ENCODE measurements around the gene SLC7A8.
A peak's percentile ranks its signal among the peaks of the same experiment; 100 is the strongest.

SLC7A8 gene

DNA sequence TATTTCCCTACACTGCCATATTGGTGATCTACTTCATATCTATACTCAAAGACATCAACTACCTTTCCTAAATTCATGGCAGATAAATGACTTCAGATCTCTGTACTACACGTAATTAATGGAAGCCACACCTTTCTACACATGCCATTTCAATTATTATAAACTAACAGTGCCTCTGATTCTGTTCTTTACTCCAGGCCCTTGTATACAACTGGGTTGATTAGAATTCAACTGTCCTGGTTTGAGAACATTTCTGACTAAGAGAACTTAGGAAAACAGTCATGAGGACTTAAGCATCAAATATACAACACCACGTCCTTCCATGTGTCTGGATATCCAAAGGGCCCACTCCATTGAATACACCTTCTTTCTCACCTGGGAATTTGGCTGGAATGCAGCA is 90.4 kb downstream of the SLC7A8 start:
- DNase-seq, result no peak

- DNase-seq, result no peak
Observed at GRCh38 chr14:23091294-23092225, 91.9 kb downstream of the SLC7A8 start.

DNA sequence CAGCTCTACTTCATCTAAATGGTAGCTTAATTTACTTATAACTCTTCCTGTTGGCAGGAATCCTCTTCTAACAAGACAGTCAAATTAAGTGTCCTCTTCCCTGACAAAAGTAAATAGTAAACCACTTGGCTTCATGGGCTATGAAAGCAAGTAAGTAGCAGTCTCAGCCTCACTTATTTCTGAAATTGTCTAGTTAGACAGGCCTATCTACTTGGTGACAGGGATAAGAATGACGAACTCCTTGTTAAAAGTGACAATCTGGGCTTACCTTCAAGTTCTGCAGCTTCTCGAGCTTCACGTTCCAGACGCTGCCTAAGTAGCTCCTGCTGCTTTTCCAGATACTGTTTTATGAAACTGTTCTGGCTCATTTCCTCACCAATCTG is 93.2 kb downstream of the SLC7A8 start:
- no peak for DNase-seq

GRCh38 chr14:23089498-23090253 is 93.8 kb downstream of the SLC7A8 start:
- no peak for DNase-seq

DNA sequence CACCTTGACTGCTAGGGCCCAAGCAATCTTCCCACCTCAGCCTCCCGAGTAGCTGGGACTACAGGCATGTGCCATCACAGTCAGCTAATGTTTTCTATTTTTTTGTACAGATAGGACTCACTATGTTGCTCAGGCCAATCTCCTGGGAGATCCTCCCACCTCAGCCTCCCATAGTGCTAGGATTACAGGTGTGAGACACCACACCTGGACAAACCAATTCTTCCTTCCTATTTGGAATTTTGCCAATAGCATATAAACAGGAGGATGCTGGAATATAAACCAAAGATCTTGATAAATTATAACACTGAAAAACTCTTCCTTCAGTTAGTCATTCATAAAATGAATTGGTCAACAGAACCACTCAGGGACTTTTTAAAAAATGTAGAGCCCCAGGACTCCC is 96.9 kb downstream of the SLC7A8 start:
- DNase-seq, result no peak

DNA sequence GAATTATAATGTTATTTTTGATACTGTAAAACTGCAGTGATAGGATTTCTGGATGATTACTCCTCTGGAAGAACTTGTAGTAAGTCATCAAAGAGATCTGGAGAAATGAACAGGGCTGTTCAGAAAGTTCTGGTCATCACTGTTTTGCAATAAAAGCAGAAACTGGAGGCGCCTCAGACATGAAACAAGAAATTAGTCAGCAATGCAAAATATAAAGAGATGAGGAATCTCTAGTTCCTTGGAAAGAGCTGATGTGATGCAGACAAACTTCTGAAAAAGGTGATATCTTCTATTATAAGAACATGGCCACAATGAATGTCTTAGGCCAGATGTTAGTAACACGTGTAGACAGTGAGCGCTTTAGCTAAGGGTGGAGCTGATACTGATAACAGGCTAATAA is 98.0 kb downstream of the SLC7A8 start:
- DNase-seq, result no peak

GRCh38 chr14:23080474-23080873 is 103.0 kb downstream of the SLC7A8 start:
- DNase-seq, result no peak

GRCh38 chr14:23079716-23080115 is 103.7 kb downstream of the SLC7A8 start:
- no peak for DNase-seq

GRCh38 chr14:23078692-23079116 is 104.8 kb downstream of the SLC7A8 start:
- no peak for DNase-seq

GRCh38 chr14:23077962-23078361 is 105.5 kb downstream of the SLC7A8 start:
- DNase-seq, result no peak

DNA sequence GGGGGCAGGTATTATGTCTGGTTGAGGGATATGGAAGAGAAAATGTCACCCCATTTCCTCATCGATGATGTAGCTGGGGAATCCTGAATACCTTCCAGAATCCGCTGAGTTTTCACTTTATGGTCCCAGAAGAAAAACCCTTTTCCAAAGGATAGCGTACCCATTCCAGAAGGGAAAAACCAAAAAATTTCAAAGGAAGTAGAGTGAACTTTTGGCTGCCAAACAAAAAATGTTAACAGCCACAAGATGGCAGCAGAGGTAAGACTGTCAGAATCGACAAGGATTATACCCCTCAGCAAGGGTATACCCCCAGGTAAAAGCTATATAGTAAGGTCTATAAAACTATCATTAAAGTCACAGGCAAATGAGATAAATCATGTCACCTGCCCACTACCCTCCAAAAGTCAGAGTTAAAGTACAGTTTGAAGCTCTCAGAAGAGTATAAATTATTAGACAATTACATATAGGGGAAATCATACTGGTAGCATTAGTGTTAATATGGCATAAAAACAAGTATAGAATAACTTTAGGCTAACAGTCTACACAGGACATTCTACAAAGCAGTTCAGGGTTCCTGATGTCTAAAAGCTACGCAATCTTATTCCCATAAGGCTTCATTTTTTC is 106.6 kb downstream of the SLC7A8 start:
- peak; percentile 55 for DNase-seq

All from CD4-positive, alpha-beta T cell treated with Interleukin-21 for 1 hour (primary cell).